Omental fat pad (tissue), 4 donors: Measurements from ENCODE around the gene TSPAN16. TPM values are rescaled to one million over a fixed set of nuclear protein-coding genes. Genes with fewer than 3 reads are reported as not detected.

Experiments used
- ATAC-seq: fragments of 150-250 bp; one replicate; pipeline ENCODE4 v1.9.1; 2016; ENCODE audit warnings: mild to moderate bottlenecking, moderate library complexity; ENCODE audit not compliant: low FRiP score
- DNase-seq: peaks from one replicate; pipeline ENCODE4 v3.0.0-alpha.2; 2019; ENCODE audit warnings: low spot score
- CTCF ChIP-seq, 3 donors: fragments of 450-650 bp; IDR thresholded peaks; one replicate each; pipeline ENCODE4 v1.5.1; 2016 to 2017; ENCODE audit warnings: antibody characterized with exemption in 3 of 3, mild to moderate bottlenecking in 3 of 3, moderate library complexity in 2 of 3
- total RNA-seq, 4 donors: library from RNA; depleted of rRNA; stranded (reverse); fragments of >200 nt; gene quantifications; one replicate each; pipeline ENCODE4 v1.1.0, GENCODE V29; 2016

TSPAN16 gene
- total RNA-seq, 4 donors from 2014 or later = not detected

- no peak for DNase-seq
- no peak for TF ChIP-seq CTCF (IDR thresholded peaks at IDR 0.05)
- no peak for ATAC-seq
Measured at GRCh38 chr19:11251650-11252314, 44.2 kb upstream of the TSPAN16 start.

GRCh38 chr19:11252665-11253355, 43.1 kb upstream of the TSPAN16 start:
- DNase-seq (no peak), ATAC-seq (no peak)
- no peak for TF ChIP-seq CTCF (IDR thresholded peaks at IDR 0.05)

GRCh38 chr19:11254666-11255065, 41.3 kb upstream of the TSPAN16 start:
- ATAC-seq (no peak), DNase-seq (no peak)
- no peak for TF ChIP-seq CTCF (IDR thresholded peaks at IDR 0.05)

- DNase-seq (no peak), ATAC-seq (no peak)
- no peak for TF ChIP-seq CTCF (IDR thresholded peaks at IDR 0.05)
Measured at GRCh38 chr19:11256189-11256588, 39.8 kb upstream of the TSPAN16 start.

- no peak for ATAC-seq
- no peak for DNase-seq
- TF ChIP-seq CTCF (IDR thresholded peaks at IDR 0.05) = no peak
Measured at GRCh38 chr19:11257846-11258380, 38.0 kb upstream of the TSPAN16 start.

GRCh38 chr19:11260996-11261395, 35.0 kb upstream of the TSPAN16 start:
- no peak for ATAC-seq
- no peak for DNase-seq
- no peak for TF ChIP-seq CTCF (IDR thresholded peaks at IDR 0.05)
